GM12892 (cell line): ENCODE results near the gene TEX261.

ENCODE experiments used
- POLR2A ChIP-seq: IDR thresholded peaks from 2 replicates; pipeline ENCODE4 v1.6.1; 2011; ENCODE audit warnings: low read depth, low read length, control low read depth
- TAF1 ChIP-seq: IDR thresholded peaks from 2 replicates; pipeline ENCODE4 v1.6.1; 2011; ENCODE audit warnings: low read depth, mild to moderate bottlenecking, control low read depth, low read length, borderline replicate concordance

GRCh38 chr2:70987386-70987785, 7.3 kb downstream of the TEX261 start:
- TF ChIP-seq POLR2A (no peak), TAF1 (no peak)
